Memory B cell (primary cell): Measurements from ENCODE around the gene CDH20.

Experiments
- ATAC-seq: fragments of 150-1000 bp; cut with Tn5 transposase; 2 replicates; pipeline ENCODE4 v1.10.0; 2021; ENCODE audit warnings: low read depth, mild to moderate bottlenecking, moderate library complexity
- DNase-seq, 2 donors: peaks; one replicate each; pipeline ENCODE4 v3.0.0; 2022; ENCODE audit warnings: low spot score in 2 of 2
- H3K27ac Mint-ChIP-seq: one replicate; pipeline ENCODE4 v1.8.0; 2022; ENCODE audit warnings: mild to moderate bottlenecking, moderate library complexity, mixed read lengths
- H3K27me3 Mint-ChIP-seq: one replicate; pipeline ENCODE4 v1.8.0; 2022; ENCODE audit warnings: mixed read lengths
- H3K36me3 Mint-ChIP-seq: one replicate; pipeline ENCODE4 v1.8.0; 2022; ENCODE audit warnings: mild to moderate bottlenecking, mixed read lengths
- H3K4me1 Mint-ChIP-seq: one replicate; pipeline ENCODE4 v1.8.0; 2022; ENCODE audit warnings: mixed read lengths
- H3K4me3 Mint-ChIP-seq: one replicate; pipeline ENCODE4 v1.8.0; 2022; ENCODE audit warnings: mild to moderate bottlenecking, moderate library complexity, mixed read lengths
- H3K9me3 Mint-ChIP-seq: one replicate; pipeline ENCODE4 v1.8.0; 2022; ENCODE audit warnings: mixed read lengths

Gene CDH20

GRCh38 chr18:61595615-61596251, 262.5 kb downstream of the CDH20 start:
- ATAC-seq (no peak), DNase-seq (no peak)
- no peaks in the 10 kb centered on the region for H3K36me3 Mint-ChIP-seq
- peaks cover 4% of the 10 kb centered on the region for H3K9me3 Mint-ChIP-seq
- H3K4me1 Mint-ChIP-seq, result no peaks in the 10 kb centered on the region
- no peak overlapping the region for H3K4me3 Mint-ChIP-seq
- peaks cover 17% of the 10 kb centered on the region for H3K27me3 Mint-ChIP-seq
- no peak overlapping the region for H3K27ac Mint-ChIP-seq

GRCh38 chr18:61596296-61596695, 263.1 kb downstream of the CDH20 start:
- H3K9me3 Mint-ChIP-seq, result peaks cover 4% of the 10 kb centered on the region
- DNase-seq (no peak), ATAC-seq (no peak)
- H3K4me1 Mint-ChIP-seq, result no peaks in the 10 kb centered on the region
- H3K36me3 Mint-ChIP-seq, result no peaks in the 10 kb centered on the region
- no peak overlapping the region for H3K27ac Mint-ChIP-seq
- H3K27me3 Mint-ChIP-seq, result peaks cover 17% of the 10 kb centered on the region
- H3K4me3 Mint-ChIP-seq, result no peak overlapping the region

DNA sequence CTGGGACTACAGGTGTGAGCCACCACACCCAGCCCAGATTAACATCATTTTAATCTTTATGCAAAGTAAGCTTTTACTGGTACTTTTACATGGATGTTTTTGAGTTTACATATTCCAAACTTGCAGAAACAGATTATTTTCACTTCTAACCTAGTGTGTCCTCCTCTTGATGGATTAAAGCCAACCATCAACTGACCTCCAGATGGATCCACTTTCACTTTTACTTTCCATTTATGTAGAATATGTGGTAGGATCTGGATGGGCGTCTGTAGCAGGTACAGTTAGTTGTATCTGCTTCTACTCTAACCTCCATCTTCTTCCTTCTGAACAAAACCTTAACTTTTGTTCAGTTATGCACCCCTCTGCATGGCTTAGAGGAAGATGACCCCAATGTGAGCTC, 264.1 kb downstream of the CDH20 start:
- Mint-ChIP-seq H3K9me3 (peaks cover 4% of the 10 kb centered on the region), H3K36me3 (no peaks in the 10 kb centered on the region), H3K27ac (no peak overlapping the region), H3K4me1 (no peaks in the 10 kb centered on the region), H3K4me3 (no peak overlapping the region), H3K27me3 (peaks cover 17% of the 10 kb centered on the region)
- DNase-seq, result no peak
- ATAC-seq, result no peak

DNA sequence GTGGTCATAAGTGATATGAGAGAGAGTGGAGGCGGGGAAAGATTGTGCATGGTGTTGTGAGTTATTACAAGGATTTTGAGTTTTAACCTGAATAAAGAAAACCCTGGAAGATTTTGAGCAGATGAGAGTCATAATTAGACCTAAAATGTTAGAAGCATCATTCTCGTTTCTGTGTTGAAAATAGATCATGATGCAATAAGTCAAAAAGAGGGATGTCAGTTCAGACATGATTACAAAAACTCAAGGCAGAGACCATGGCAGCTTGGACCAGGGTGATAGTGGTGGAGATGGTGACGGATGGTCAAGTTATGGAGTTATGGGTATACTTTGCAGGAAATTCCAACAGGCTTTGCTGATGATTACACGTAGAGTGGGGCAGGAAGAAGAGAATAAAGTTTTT, 267.2 kb downstream of the CDH20 start:
- Mint-ChIP-seq H3K4me1 (no peaks in the 10 kb centered on the region), H3K4me3 (no peak overlapping the region), H3K36me3 (no peaks in the 10 kb centered on the region), H3K27me3 (peaks cover 12% of the 10 kb centered on the region), H3K9me3 (no peaks in the 10 kb centered on the region), H3K27ac (no peak overlapping the region)
- ATAC-seq, result no peak
- DNase-seq, result no peak

DNA sequence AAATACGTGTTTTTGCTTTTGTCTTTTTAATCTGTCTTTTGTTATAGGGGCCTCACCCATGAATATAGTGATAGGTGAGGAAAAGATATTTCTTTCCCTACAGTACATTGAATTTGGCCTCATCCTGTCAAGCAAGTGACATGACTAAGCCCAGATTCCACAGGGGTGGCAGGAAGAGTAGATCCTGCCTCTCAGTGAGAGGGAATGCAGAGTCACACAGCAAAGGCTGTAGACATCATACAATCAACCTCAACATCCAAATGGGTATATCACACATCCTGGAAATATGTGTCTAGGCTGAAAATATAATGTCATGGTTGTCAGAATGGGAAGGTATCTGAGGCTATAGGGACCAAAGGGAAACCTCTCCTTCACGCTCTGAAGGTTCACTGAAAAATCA, 269.6 kb downstream of the CDH20 start:
- no peaks in the 10 kb centered on the region for H3K4me1 Mint-ChIP-seq
- H3K9me3 Mint-ChIP-seq, result no peaks in the 10 kb centered on the region
- no peak for ATAC-seq
- no peak overlapping the region for H3K27ac Mint-ChIP-seq
- H3K4me3 Mint-ChIP-seq, result no peak overlapping the region
- no peaks in the 10 kb centered on the region for H3K36me3 Mint-ChIP-seq
- DNase-seq, result no peak
- peaks cover 12% of the 10 kb centered on the region for H3K27me3 Mint-ChIP-seq
